ENCODE data around the gene NOS3. TPM values are rescaled to one million over a fixed set of nuclear protein-coding genes. Genes with fewer than 3 reads are reported as not detected.
A peak's percentile ranks its signal among the peaks of the same experiment; 100 is the strongest.

NOS3 gene
- total and polyA plus RNA-seq, 9 of the 15 experiments (the other 6 are each of a cell fraction or from before 2014, with no cell fraction given), result 1.1 to 121 (median 23.6) TPM

GRCh38 chr7:150974468-150975391, 16.1 kb upstream of the NOS3 start (continued):
- TF ChIP-seq U2AF1 (optimal IDR thresholded peaks at IDR 0.05; ENCODE audit: low read depth, low read length), result peak; percentile 37
- peak; percentile 12 for TF ChIP-seq HNRNPK (IDR thresholded peaks at IDR 0.05; ENCODE audit: low read depth, low read length, poor library complexity, severe bottlenecking)
- TF ChIP-seq ZNF785 (CRISPR knock-in tag; IDR thresholded peaks at IDR 0.05), result no peak
- peak; percentile 88; the same call in 1 of the 2 replicates for TF ChIP-seq PHF8 (IDR thresholded peaks at IDR 0.05; ENCODE audit: borderline replicate concordance, low read length)
- 0 out of 2 replicates have a peak, but pooled peaks have one; percentile 24 for TF ChIP-seq HDGF (IDR thresholded peaks at IDR 0.05)
- TF ChIP-seq CHD2 (IDR thresholded peaks at IDR 0.05; ENCODE audit: low read depth, low read length), result no peak
- peak; percentile 39 for TF ChIP-seq MXD1 (CRISPR knock-in tag; IDR thresholded peaks at IDR 0.05; ENCODE audit: borderline replicate concordance, poor library complexity, severe bottlenecking)
- no peak for TF ChIP-seq TRIM28 (IDR thresholded peaks at IDR 0.05)
- TF ChIP-seq SOX6 (IDR thresholded peaks at IDR 0.05), result peak; percentile 44
- peak; percentile 63; the same call in 1 of the 2 replicates for TF ChIP-seq ZBTB9 (CRISPR knock-in tag; IDR thresholded peaks at IDR 0.05)
- TF ChIP-seq ZNF384 (IDR thresholded peaks at IDR 0.05; ENCODE audit: low read depth, low read length), result no peak
- TF ChIP-seq ZNF263 (CRISPR knock-in tag; IDR thresholded peaks at IDR 0.05; ENCODE audit: borderline replicate concordance), result 0 out of 2 replicates have a peak, but pooled peaks have one; percentile 15
- no peak for TF ChIP-seq NR4A1 (CRISPR knock-in tag; IDR thresholded peaks at IDR 0.05)
- peak; percentile 79 for TF ChIP-seq NR4A1 (tag; IDR thresholded peaks at IDR 0.05)
- no peak for TF ChIP-seq U2AF2 (optimal IDR thresholded peaks at IDR 0.05; ENCODE audit: low read depth, low read length)
- no peak for TF ChIP-seq ZNF277 (CRISPR knock-in tag; IDR thresholded peaks at IDR 0.05; ENCODE audit: borderline replicate concordance)
- TF ChIP-seq PBX2 (CRISPR knock-in tag; IDR thresholded peaks at IDR 0.05; ENCODE audit: low read depth), result no peak
- no peak for TF ChIP-seq PBX2 (tag; conservative IDR thresholded peaks at IDR 0.05; ENCODE audit: low read depth)
- no peak for TF ChIP-seq ARNT (IDR thresholded peaks at IDR 0.05)
- TF ChIP-seq ZNF316 (IDR thresholded peaks at IDR 0.05), result peak; percentile 77
- TF ChIP-seq HEY1 (CRISPR knock-in tag; IDR thresholded peaks at IDR 0.05; ENCODE audit: borderline replicate concordance), result no peak

Data from K562 (cell line).